ENCODE results near the gene PODNL1.

Gene PODNL1

DNA sequence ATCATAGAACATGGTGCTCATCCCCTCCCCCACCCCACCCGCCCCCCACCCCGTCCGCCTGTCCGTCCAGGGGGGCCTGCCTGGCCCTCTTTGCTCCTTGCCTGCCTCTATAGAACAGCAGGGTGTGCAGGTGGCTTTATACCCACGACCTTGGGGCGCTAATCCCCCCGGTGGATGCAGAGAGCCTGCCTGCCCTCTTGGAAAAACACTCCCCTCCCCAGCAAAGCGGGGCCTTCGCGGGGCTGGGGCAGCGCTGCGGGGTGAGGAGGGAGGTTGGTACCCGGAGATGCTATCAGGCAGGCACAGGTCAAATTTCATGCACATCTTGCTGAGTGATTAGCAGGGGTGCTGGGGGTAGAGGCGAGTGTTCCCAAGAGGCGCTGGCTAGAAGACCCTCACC, 46.0 kb upstream of the PODNL1 start:
- TF ChIP-seq, protein P1, sequence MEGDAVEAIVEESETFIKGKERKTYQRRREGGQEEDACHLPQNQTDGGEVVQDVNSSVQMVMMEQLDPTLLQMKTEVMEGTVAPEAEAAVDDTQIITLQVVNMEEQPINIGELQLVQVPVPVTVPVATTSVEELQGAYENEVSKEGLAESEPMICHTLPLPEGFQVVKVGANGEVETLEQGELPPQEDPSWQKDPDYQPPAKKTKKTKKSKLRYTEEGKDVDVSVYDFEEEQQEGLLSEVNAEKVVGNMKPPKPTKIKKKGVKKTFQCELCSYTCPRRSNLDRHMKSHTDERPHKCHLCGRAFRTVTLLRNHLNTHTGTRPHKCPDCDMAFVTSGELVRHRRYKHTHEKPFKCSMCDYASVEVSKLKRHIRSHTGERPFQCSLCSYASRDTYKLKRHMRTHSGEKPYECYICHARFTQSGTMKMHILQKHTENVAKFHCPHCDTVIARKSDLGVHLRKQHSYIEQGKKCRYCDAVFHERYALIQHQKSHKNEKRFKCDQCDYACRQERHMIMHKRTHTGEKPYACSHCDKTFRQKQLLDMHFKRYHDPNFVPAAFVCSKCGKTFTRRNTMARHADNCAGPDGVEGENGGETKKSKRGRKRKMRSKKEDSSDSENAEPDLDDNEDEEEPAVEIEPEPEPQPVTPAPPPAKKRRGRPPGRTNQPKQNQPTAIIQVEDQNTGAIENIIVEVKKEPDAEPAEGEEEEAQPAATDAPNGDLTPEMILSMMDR (IDR thresholded peaks at IDR 0.05; ENCODE audit: low read depth, low read length, missing control alignments): no peak
- Histone ChIP-seq H3K36me3 (replicated peaks) (peaks cover 10% of the 10 kb centered on the region), H3K4me3 (ENCODE audit: low read depth, low read length) (no peak overlapping the region), H3K27ac (no peak overlapping the region), H3K27me3 (replicated peaks) (no peaks in the 10 kb centered on the region)
- DNase-seq: no peak
- in situ Hi-C loops (cut with HindIII; ENCODE audit: low pct_ligation_motif_present, low sequenced_read_pairs): no loop called here

- Histone ChIP-seq H3K4me3 (ENCODE audit: low read depth, low read length) (no peak overlapping the region), H3K36me3 (replicated peaks) (peaks cover 7% of the 10 kb centered on the region)
Measured at GRCh38 chr19:13983213-13983889, 45.1 kb upstream of the PODNL1 start.

DNA sequence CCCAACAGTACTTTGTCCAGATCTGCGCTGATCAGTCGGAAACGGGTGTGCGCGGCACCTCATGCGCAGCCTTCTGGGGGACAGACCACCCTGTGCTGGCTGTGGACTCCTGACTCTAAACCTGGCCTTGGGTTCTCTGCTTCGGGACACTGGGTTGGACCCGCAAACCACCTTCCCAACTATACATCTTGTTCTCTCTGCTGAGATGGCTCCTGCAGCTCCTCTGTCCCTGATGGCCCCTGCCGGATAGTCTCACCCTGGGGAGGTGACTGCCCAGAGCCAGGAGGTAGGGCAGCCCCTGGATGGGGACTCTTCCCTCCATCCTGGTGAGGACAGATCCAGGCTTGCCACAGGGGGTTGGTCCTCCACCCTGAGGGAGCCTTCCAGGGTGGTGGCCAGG, 44.6 kb upstream of the PODNL1 start:
- peaks cover 7% of the 10 kb centered on the region for H3K36me3 ChIP-seq (replicated peaks)

More at GRCh38 chr19:13983213-13983889, 45.1 kb upstream of the PODNL1 start:
- TF ChIP-seq, protein P1 (IDR thresholded peaks at IDR 0.05; ENCODE audit: low read depth, low read length, missing control alignments): no peak
- in situ Hi-C loops (cut with HindIII; ENCODE audit: low pct_ligation_motif_present, low sequenced_read_pairs): no loop called here
- no peak for DNase-seq
- no peaks in the 10 kb centered on the region for H3K27me3 ChIP-seq (replicated peaks)
- H3K27ac ChIP-seq: no peak overlapping the region

GRCh38 chr19:13981988-13982501, 43.8 kb upstream of the PODNL1 start:
- peaks cover 7% of the 10 kb centered on the region for H3K36me3 ChIP-seq (replicated peaks)
- no peaks in the 10 kb centered on the region for H3K27me3 ChIP-seq (replicated peaks)
- in situ Hi-C loops (cut with HindIII; ENCODE audit: low pct_ligation_motif_present, low sequenced_read_pairs): no loop called here
- no peak overlapping the region for H3K27ac ChIP-seq
- no peak for DNase-seq
- TF ChIP-seq, protein P1 (IDR thresholded peaks at IDR 0.05; ENCODE audit: low read depth, low read length, missing control alignments): no peak
- H3K4me3 ChIP-seq (ENCODE audit: low read depth, low read length): no peak overlapping the region

More for the DNA sequence above, 44.6 kb upstream of the PODNL1 start:
- in situ Hi-C loops (cut with HindIII; ENCODE audit: low pct_ligation_motif_present, low sequenced_read_pairs): no loop called here
- TF ChIP-seq, protein P1 (IDR thresholded peaks at IDR 0.05; ENCODE audit: low read depth, low read length, missing control alignments): no peak
- Histone ChIP-seq H3K27me3 (replicated peaks) (no peaks in the 10 kb centered on the region), H3K4me3 (ENCODE audit: low read depth, low read length) (no peak overlapping the region), H3K27ac (no peak overlapping the region)
- no peak for DNase-seq

DNA sequence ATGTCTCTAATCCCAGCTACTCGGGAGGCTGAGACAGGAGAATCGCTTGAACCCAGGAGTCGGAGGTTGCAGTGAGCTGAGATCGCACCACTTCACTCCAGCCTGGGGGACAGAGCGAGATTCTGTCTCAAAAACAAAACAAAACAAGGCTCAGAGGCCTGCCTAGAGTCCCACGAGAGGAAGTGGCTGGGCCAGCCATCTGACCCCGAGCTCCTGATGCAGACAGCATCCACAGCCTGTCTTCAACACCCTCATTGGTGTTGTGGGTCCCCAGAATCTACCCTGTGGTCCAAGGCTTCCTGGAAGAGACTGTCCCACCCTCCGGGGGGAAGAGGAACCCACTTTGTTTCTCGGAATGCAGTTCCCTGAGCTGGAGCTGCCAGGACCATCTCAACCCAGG, 43.2 kb upstream of the PODNL1 start:
- TF ChIP-seq, protein P1 (IDR thresholded peaks at IDR 0.05; ENCODE audit: low read depth, low read length, missing control alignments): no peak
- DNase-seq: no peak
- H3K36me3 ChIP-seq (replicated peaks): peaks cover 7% of the 10 kb centered on the region
- in situ Hi-C loops (cut with HindIII; ENCODE audit: low pct_ligation_motif_present, low sequenced_read_pairs): no loop called here
- no peak overlapping the region for H3K27ac ChIP-seq
- no peak overlapping the region for H3K4me3 ChIP-seq (ENCODE audit: low read depth, low read length)
- H3K27me3 ChIP-seq (replicated peaks): no peaks in the 10 kb centered on the region

GRCh38 chr19:13981021-13981420, 42.8 kb upstream of the PODNL1 start:
- in situ Hi-C loops (cut with HindIII; ENCODE audit: low pct_ligation_motif_present, low sequenced_read_pairs): no loop called here
- no peak overlapping the region for H3K4me3 ChIP-seq (ENCODE audit: low read depth, low read length)
- TF ChIP-seq, protein P1 (IDR thresholded peaks at IDR 0.05; ENCODE audit: low read depth, low read length, missing control alignments): no peak
- DNase-seq: no peak
- no peak overlapping the region for H3K27ac ChIP-seq
- H3K27me3 ChIP-seq (replicated peaks): no peaks in the 10 kb centered on the region
- peaks cover 7% of the 10 kb centered on the region for H3K36me3 ChIP-seq (replicated peaks)
